Thymus (tissue), 11 donors: ENCODE data around the gene FCER2. TPM values are rescaled to one million over a fixed set of nuclear protein-coding genes. Genes with fewer than 3 reads are reported as not detected.

ENCODE experiments used
- DNase-seq, 9 donors: peaks; one replicate each; pipeline ENCODE4 v3.0.0-alpha.2; 2013; ENCODE audit warnings: low spot score in 9 of 9, low read depth in 6 of 9, missing footprints in 1 of 9
- H3K27ac ChIP-seq, 2 donors: one replicate each; pipeline ENCODE4 v1.5.1; 2013; ENCODE audit warnings: control low read depth in 1 of 2, low read depth in 1 of 2, low read length in 1 of 2, mild to moderate bottlenecking in 1 of 2, moderate library complexity in 1 of 2
- H3K27me3 ChIP-seq, 2 donors: one replicate each; pipeline ENCODE4 v1.5.1; 2013; ENCODE audit warnings: low read length in 1 of 2; ENCODE audit not compliant: control insufficient read depth in 2 of 2, insufficient read depth in 1 of 2
- H3K36me3 ChIP-seq, 2 donors: one replicate each; pipeline ENCODE4 v1.5.1; 2013; ENCODE audit warnings: low read length in 1 of 2, mild to moderate bottlenecking in 1 of 2, moderate library complexity in 1 of 2; ENCODE audit not compliant: control insufficient read depth in 2 of 2, insufficient read depth in 2 of 2
- H3K4me1 ChIP-seq, 2 donors: one replicate each; pipeline ENCODE4 v1.5.1; 2013; ENCODE audit warnings: low read length in 2 of 2; ENCODE audit not compliant: control insufficient read depth in 2 of 2, insufficient read depth in 2 of 2
- H3K4me3 ChIP-seq, 2 donors: one replicate each; pipeline ENCODE4 v1.5.1; 2013; ENCODE audit warnings: low read length in 2 of 2, control low read depth in 1 of 2, mild to moderate bottlenecking in 1 of 2
- H3K9me3 ChIP-seq, 2 donors: one replicate each; pipeline ENCODE4 v1.5.1; 2013; ENCODE audit warnings: low read length in 1 of 2, mild to moderate bottlenecking in 1 of 2; ENCODE audit not compliant: control insufficient read depth in 2 of 2, insufficient read depth in 1 of 2
- WGBS: extraction: QIAGEN DNeasy Blood & Tissue Kit; methylation state at CpG from one replicate; pipeline ENCODE4 v1.1.7; 2013; 5-methylcytosine and 5-hydroxymethylcytosine counted together
- polyA plus RNA-seq: library from polyadenylated mRNA; stranded (reverse); fragments of 200-250 nt; gene quantifications from one replicate; pipeline ENCODE4 v1.2.3, GENCODE V29; 2013
- total RNA-seq: library from RNA; stranded (reverse); fragments of 120-200 nt; gene quantifications from one replicate; pipeline ENCODE4 v1.2.4, GENCODE V29; 2013
- donor health status: healthy.

The FCER2 gene
- total and polyA plus RNA-seq, 2 donors, result 3.1 to 14.4 TPM

GRCh38 chr19:7744199-7744786 lies 42.4 kb upstream of the FCER2 start:
- H3K27ac ChIP-seq, result no peak overlapping the region
- H3K4me1 ChIP-seq, result no peaks in the 10 kb centered on the region
- peaks cover 0 to 2% of the 10 kb centered on the region in 2 donors for H3K27me3 ChIP-seq
- 84% methylated on average over 5 of the region's 5 CpGs for WGBS
- no peaks in the 10 kb centered on the region for H3K36me3 ChIP-seq
- DNase-seq, result no peak
- no peak overlapping the region for H3K4me3 ChIP-seq
- H3K9me3 ChIP-seq, result no peaks in the 10 kb centered on the region

GRCh38 chr19:7743425-7743841 lies 41.5 kb upstream of the FCER2 start:
- DNase-seq, result no peak
- H3K9me3 ChIP-seq, result no peaks in the 10 kb centered on the region
- H3K4me3 ChIP-seq, result no peak overlapping the region
- H3K4me1 ChIP-seq, result no peaks in the 10 kb centered on the region
- WGBS, result 77% methylated on average over 2 of the region's 2 CpGs
- no peak overlapping the region for H3K27ac ChIP-seq
- peaks cover 0 to 2% of the 10 kb centered on the region in 2 donors for H3K27me3 ChIP-seq
- H3K36me3 ChIP-seq, result no peaks in the 10 kb centered on the region

GRCh38 chr19:7742991-7743390 lies 41.1 kb upstream of the FCER2 start:
- no peaks in the 10 kb centered on the region for H3K4me1 ChIP-seq
- no peak overlapping the region for H3K4me3 ChIP-seq
- WGBS, result 88% methylated on average over 11 of the region's 11 CpGs
- no peak for DNase-seq
- H3K27me3 ChIP-seq, result peaks cover 0 to 2% of the 10 kb centered on the region in 2 donors
- H3K27ac ChIP-seq, result no peak overlapping the region
- H3K9me3 ChIP-seq, result no peaks in the 10 kb centered on the region
- H3K36me3 ChIP-seq, result no peaks in the 10 kb centered on the region

GRCh38 chr19:7742575-7742974 lies 40.6 kb upstream of the FCER2 start:
- H3K27ac ChIP-seq, result no peak overlapping the region
- no peak for DNase-seq
- 82% methylated on average over 2 of the region's 2 CpGs for WGBS
- no peaks in the 10 kb centered on the region for H3K4me1 ChIP-seq
- H3K27me3 ChIP-seq, result peaks cover 0 to 2% of the 10 kb centered on the region in 2 donors
- no peak overlapping the region for H3K4me3 ChIP-seq
- no peaks in the 10 kb centered on the region for H3K36me3 ChIP-seq
- H3K9me3 ChIP-seq, result no peaks in the 10 kb centered on the region

- peaks cover 0 to 4% of the 10 kb centered on the region in 2 donors for H3K27me3 ChIP-seq
- no peak overlapping the region for H3K27ac ChIP-seq
- WGBS, result 83% methylated on average over 6 of the region's 6 CpGs
- no peaks in the 10 kb centered on the region for H3K9me3 ChIP-seq
- no peaks in the 10 kb centered on the region for H3K4me1 ChIP-seq
- H3K4me3 ChIP-seq, result no peak overlapping the region
- no peaks in the 10 kb centered on the region for H3K36me3 ChIP-seq
- DNase-seq, result no peak
Observed at GRCh38 chr19:7740682-7741054, 38.7 kb upstream of the FCER2 start.

- peaks cover 0 to 4% of the 10 kb centered on the region in 2 donors for H3K27me3 ChIP-seq
Observed at GRCh38 chr19:7739801-7740681, 38.1 kb upstream of the FCER2 start.

GRCh38 chr19:7739211-7739755 lies 37.4 kb upstream of the FCER2 start:
- H3K4me1 ChIP-seq, result no peaks in the 10 kb centered on the region
- H3K27me3 ChIP-seq, result peaks cover 0 to 9% of the 10 kb centered on the region in 2 donors
- H3K36me3 ChIP-seq, result no peaks in the 10 kb centered on the region
- DNase-seq, result no peak
- no peak overlapping the region for H3K27ac ChIP-seq
- 77% methylated on average over 2 of the region's 2 CpGs for WGBS
- H3K9me3 ChIP-seq, result no peaks in the 10 kb centered on the region
- no peak overlapping the region for H3K4me3 ChIP-seq

More at GRCh38 chr19:7739801-7740681, 38.1 kb upstream of the FCER2 start:
- Histone ChIP-seq H3K4me1 (no peaks in the 10 kb centered on the region), H3K36me3 (no peaks in the 10 kb centered on the region), H3K4me3 (no peak overlapping the region), H3K9me3 (no peaks in the 10 kb centered on the region), H3K27ac (no peak overlapping the region)
- DNase-seq, result no peak
- 91% methylated on average over 19 of the region's 19 CpGs for WGBS

GRCh38 chr19:7738023-7738422 lies 36.1 kb upstream of the FCER2 start:
- no peaks in the 10 kb centered on the region for H3K4me1 ChIP-seq
- H3K9me3 ChIP-seq, result no peaks in the 10 kb centered on the region
- H3K36me3 ChIP-seq, result no peaks in the 10 kb centered on the region
- no peak overlapping the region for H3K27ac ChIP-seq
- DNase-seq, result no peak
- no peak overlapping the region for H3K4me3 ChIP-seq
- H3K27me3 ChIP-seq, result peaks cover 0 to 15% of the 10 kb centered on the region in 2 donors
- 87% methylated on average over 7 of the region's 7 CpGs for WGBS

GRCh38 chr19:7737215-7737614 lies 35.3 kb upstream of the FCER2 start:
- no peak overlapping the region for H3K4me3 ChIP-seq
- 93% methylated on average over 11 of the region's 11 CpGs for WGBS
- peaks cover 0 to 19% of the 10 kb centered on the region in 2 donors for H3K27me3 ChIP-seq
- no peak for DNase-seq
- no peaks in the 10 kb centered on the region for H3K4me1 ChIP-seq
- H3K9me3 ChIP-seq, result no peaks in the 10 kb centered on the region
- no peak overlapping the region for H3K27ac ChIP-seq
- H3K36me3 ChIP-seq, result no peaks in the 10 kb centered on the region
